Spleen (tissue), 7 donors: Measurements from ENCODE around the gene NIPSNAP2.

Experiments used
- POLR2A ChIP-seq, 3 donors: fragments of 450-650 bp; IDR thresholded peaks; one replicate each; pipeline ENCODE4 v1.5.1; 2017; ENCODE audit warnings: antibody characterized with exemption in 3 of 3, mild to moderate bottlenecking in 1 of 3
- POLR2AphosphoS5 ChIP-seq, 3 donors: sonication (generic); formaldehyde crosslinking; IDR thresholded peaks; one replicate each; pipeline ENCODE4 v1.5.1; 2017; ENCODE audit warnings: antibody characterized with exemption in 3 of 3
- TF ChIP-seq, protein P1 (sequence below), 11 experiments: fragments of 200-600 bp in 7 of 11; fragments of 450-650 bp in 4 of 11; sonication (generic) in 4 of 11; IDR thresholded peaks in 8 of 11; conservative IDR thresholded peaks in 3 of 11; 1 replicate in 7 of 11; 2 replicates in 4 of 11; pipeline versions ENCODE4 v1.4.0 to v1.8.0; 2016 to 2021; ENCODE audit warnings: antibody characterized with exemption in 11 of 11, inconsistent platforms in 4 of 11, mild to moderate bottlenecking in 1 of 11
- donor health status: DM: no; HTN: no; CAD: no; lungs with moderate emphysema.
- donor health status: DM: no; HTN: no; CAD: no.
- donor health status: DM: no; HTN: no; CAD: no.

DNA sequence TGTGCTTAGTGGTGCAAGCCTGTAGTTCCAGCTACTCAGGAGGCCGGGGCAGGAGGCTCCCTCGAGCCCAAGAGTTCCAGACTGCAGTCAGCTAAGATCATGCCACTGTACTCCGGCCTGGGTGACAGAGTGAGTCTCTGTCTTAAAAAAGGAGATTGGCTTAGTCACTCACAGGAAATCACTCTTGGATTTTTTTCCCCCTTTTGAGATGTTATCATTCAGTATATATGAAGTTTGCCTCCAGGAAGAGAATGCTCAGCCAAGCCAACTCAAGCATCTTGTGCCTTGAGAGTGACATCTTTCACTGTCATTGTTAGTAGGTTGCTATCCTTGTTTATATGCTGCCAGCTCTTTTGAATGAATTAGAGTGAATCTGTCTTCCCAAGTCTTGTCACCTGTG, 28.0 kb downstream of the NIPSNAP2 start:
- no peak for TF ChIP-seq POLR2A (IDR thresholded peaks at IDR 0.05)
- TF ChIP-seq POLR2AphosphoS5 (IDR thresholded peaks at IDR 0.05): no peak
- TF ChIP-seq, protein P1, sequence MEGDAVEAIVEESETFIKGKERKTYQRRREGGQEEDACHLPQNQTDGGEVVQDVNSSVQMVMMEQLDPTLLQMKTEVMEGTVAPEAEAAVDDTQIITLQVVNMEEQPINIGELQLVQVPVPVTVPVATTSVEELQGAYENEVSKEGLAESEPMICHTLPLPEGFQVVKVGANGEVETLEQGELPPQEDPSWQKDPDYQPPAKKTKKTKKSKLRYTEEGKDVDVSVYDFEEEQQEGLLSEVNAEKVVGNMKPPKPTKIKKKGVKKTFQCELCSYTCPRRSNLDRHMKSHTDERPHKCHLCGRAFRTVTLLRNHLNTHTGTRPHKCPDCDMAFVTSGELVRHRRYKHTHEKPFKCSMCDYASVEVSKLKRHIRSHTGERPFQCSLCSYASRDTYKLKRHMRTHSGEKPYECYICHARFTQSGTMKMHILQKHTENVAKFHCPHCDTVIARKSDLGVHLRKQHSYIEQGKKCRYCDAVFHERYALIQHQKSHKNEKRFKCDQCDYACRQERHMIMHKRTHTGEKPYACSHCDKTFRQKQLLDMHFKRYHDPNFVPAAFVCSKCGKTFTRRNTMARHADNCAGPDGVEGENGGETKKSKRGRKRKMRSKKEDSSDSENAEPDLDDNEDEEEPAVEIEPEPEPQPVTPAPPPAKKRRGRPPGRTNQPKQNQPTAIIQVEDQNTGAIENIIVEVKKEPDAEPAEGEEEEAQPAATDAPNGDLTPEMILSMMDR (IDR thresholded peaks at IDR 0.05 in 8 of 11, conservative IDR thresholded peaks at IDR 0.05 in 3 of 11): no peak
